Osteoblast (primary cell): ENCODE data around the gene KTN1. TPM values are rescaled to one million over a fixed set of nuclear protein-coding genes. Genes with fewer than 3 reads are reported as not detected.

Experiments
- DNase-seq: peaks from one replicate; pipeline ENCODE4 v3.0.0; 2011; ENCODE audit warnings: low spot score, mixed read lengths; ENCODE audit not compliant: insufficient read length; ENCODE audit errors: missing footprints
- H2AFZ ChIP-seq: 2 replicates; pipeline ENCODE4 v1.6.0; 2011; ENCODE audit warnings: mild to moderate bottlenecking, low read length
- H3K27ac ChIP-seq: 2 replicates; pipeline ENCODE4 v1.5.1; 2011; ENCODE audit warnings: mild to moderate bottlenecking, low read depth, low read length, moderate library complexity
- H3K27me3 ChIP-seq: 2 replicates; pipeline ENCODE4 v1.6.0; 2012; ENCODE audit warnings: mild to moderate bottlenecking, control low read depth, inconsistent platforms, low read length, moderate library complexity; ENCODE audit not compliant: insufficient read depth
- H3K36me3 ChIP-seq: 2 replicates; pipeline ENCODE4 v1.5.1; 2011; ENCODE audit warnings: mild to moderate bottlenecking, low read length, control low read depth, moderate library complexity; ENCODE audit not compliant: insufficient read depth
- H3K4me1 ChIP-seq: 2 replicates; pipeline ENCODE4 v1.5.1; 2011; ENCODE audit warnings: mild to moderate bottlenecking, low read length, control low read depth, moderate library complexity; ENCODE audit not compliant: insufficient read depth
- H3K4me2 ChIP-seq: 2 replicates; pipeline ENCODE4 v1.6.0; 2011; ENCODE audit warnings: mild to moderate bottlenecking, low read length; ENCODE audit not compliant: insufficient read depth
- H3K4me3 ChIP-seq: fragments of 200-600 bp; sonication (generic); 3 replicates; pipeline ENCODE4 v1.5.1; 2012; ENCODE audit warnings: mild to moderate bottlenecking, low read length, inconsistent platforms; ENCODE audit not compliant: insufficient read depth
- H3K79me2 ChIP-seq: 2 replicates; pipeline ENCODE4 v1.6.0; 2012; ENCODE audit warnings: mild to moderate bottlenecking, low read length, control low read depth, inconsistent platforms; ENCODE audit not compliant: insufficient read depth
- H3K9me3 ChIP-seq: 2 replicates; pipeline ENCODE4 v1.5.1; 2011; ENCODE audit warnings: low read depth, low read length, control low read depth
- H4K20me1 ChIP-seq: 2 replicates; pipeline ENCODE4 v1.6.0; 2012; ENCODE audit warnings: mild to moderate bottlenecking, low read length, control low read depth; ENCODE audit not compliant: insufficient read depth
- total RNA-seq: library from RNA; depleted of rRNA; stranded (reverse); fragments of >200 nt; gene quantifications from 2 replicates; pipeline ENCODE4 v1.2.3, GENCODE V29; 2012
- TF ChIP-seq, protein P1 (sequence below): IDR thresholded peaks from 2 replicates; pipeline ENCODE4 v1.5.1; 2011; ENCODE audit warnings: mild to moderate bottlenecking, low read depth, low read length, moderate library complexity; ENCODE audit errors: extremely low read depth

Gene KTN1
- total RNA-seq, result 172 and 177 TPM in 2 replicates

- Histone ChIP-seq H3K36me3 (no peaks in the 10 kb centered on the region), H3K4me3 (peak within 1 kb of the TSS; percentile 88), H3K4me1 (peaks cover 25% of the 10 kb centered on the region), H2AFZ (peak within 1 kb of the TSS; percentile 96), H3K27me3 (no peaks in the 10 kb centered on the region), H3K4me2 (peak within 1 kb of the TSS; percentile 92), H3K9me3 (no peaks in the 10 kb centered on the region), H4K20me1 (peaks cover 32% of the 10 kb centered on the region), H3K79me2 (peaks cover 46% of the 10 kb centered on the region), H3K27ac (peak within 1 kb of the TSS; percentile 72)
- DNase-seq, result peak; percentile 97
- TF ChIP-seq, protein P1, sequence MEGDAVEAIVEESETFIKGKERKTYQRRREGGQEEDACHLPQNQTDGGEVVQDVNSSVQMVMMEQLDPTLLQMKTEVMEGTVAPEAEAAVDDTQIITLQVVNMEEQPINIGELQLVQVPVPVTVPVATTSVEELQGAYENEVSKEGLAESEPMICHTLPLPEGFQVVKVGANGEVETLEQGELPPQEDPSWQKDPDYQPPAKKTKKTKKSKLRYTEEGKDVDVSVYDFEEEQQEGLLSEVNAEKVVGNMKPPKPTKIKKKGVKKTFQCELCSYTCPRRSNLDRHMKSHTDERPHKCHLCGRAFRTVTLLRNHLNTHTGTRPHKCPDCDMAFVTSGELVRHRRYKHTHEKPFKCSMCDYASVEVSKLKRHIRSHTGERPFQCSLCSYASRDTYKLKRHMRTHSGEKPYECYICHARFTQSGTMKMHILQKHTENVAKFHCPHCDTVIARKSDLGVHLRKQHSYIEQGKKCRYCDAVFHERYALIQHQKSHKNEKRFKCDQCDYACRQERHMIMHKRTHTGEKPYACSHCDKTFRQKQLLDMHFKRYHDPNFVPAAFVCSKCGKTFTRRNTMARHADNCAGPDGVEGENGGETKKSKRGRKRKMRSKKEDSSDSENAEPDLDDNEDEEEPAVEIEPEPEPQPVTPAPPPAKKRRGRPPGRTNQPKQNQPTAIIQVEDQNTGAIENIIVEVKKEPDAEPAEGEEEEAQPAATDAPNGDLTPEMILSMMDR, result no peak
Observed at GRCh38 chr14:55579724-55580469, at the start of gene KTN1. KTN1 (plus strand) TSS chr14:55580207; CDS start chr14:55612049, 31,842 bp downstream.

DNA sequence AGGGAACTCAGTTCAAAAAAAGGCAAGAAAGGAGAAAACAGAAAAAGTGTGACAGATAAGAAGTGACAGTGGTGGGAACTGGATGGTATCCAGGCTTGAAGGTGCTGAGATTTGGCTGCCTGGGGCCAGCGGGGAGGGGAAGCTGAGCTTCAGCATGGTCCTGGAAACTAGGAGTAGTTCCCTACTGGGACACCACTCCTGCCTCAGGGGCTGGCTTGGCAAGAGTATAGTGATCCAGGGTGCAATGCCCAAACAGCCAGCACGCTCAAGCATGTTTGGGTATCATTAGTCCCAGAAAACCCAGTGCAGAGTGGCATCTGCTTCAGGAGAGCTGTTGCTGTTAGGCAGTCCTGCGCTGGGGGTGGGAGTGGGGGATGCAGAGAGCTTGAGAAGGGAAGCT is 49.5 kb upstream of the KTN1 start:
- TF ChIP-seq, protein P1, result no peak
- no peaks in the 10 kb centered on the region for H3K36me3 ChIP-seq
- no peak overlapping the region for H3K4me3 ChIP-seq
- H3K4me1 ChIP-seq, result no peaks in the 10 kb centered on the region
- no peak for DNase-seq
- H4K20me1 ChIP-seq, result no peaks in the 10 kb centered on the region
- no peak overlapping the region for H2AFZ ChIP-seq
- H3K4me2 ChIP-seq, result no peak overlapping the region
- no peaks in the 10 kb centered on the region for H3K79me2 ChIP-seq
- H3K27ac ChIP-seq, result no peak overlapping the region
- no peaks in the 10 kb centered on the region for H3K9me3 ChIP-seq
- no peaks in the 10 kb centered on the region for H3K27me3 ChIP-seq

DNA sequence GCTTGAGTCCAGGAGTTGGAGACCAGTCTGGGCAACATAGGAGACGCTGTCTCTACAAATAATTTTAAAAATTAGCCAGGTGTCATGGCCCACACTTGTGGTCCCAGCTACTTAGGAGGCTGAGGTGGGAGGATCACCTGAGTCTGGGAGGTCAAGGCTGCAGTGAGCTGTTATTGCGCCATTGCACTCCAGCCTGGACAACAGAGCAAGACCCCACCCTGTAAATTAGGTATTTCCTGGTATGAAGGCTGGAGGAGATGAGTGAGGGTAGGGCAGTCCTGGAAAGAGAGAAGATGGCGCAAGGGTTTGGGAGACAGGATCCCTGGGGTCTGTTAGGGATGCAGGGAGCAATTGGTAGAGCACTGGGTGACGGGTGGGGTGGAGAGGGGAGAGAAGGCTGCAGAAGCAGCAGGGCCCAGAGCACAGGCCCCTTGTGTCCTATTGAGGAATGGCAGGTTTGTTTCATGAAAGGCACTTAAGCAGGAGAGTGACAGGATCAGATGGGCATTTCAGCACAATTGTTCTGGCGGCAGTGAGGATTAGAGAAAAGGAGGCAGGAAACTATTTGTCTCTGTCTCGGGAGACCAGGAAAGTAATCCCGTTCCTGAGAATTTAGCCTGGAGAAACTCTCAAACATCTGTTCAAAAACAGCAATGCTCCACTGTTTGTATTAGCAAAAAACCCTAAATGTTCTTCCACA is 47.2 kb upstream of the KTN1 start:
- H3K27me3 ChIP-seq, result no peaks in the 10 kb centered on the region
- no peaks in the 10 kb centered on the region for H3K9me3 ChIP-seq
- no peaks in the 10 kb centered on the region for H3K4me1 ChIP-seq
- no peak overlapping the region for H2AFZ ChIP-seq
- no peaks in the 10 kb centered on the region for H4K20me1 ChIP-seq
- peak; percentile 83 for DNase-seq
- H3K4me3 ChIP-seq, result no peak overlapping the region
- no peak overlapping the region for H3K4me2 ChIP-seq
- TF ChIP-seq, protein P1, result no peak
- no peaks in the 10 kb centered on the region for H3K79me2 ChIP-seq
- no peak overlapping the region for H3K27ac ChIP-seq
- H3K36me3 ChIP-seq, result no peaks in the 10 kb centered on the region

- Histone ChIP-seq H3K36me3 (no peaks in the 10 kb centered on the region), H3K27me3 (no peaks in the 10 kb centered on the region), H3K27ac (no peak overlapping the region), H2AFZ (no peak overlapping the region), H3K4me2 (no peak overlapping the region), H3K4me1 (no peaks in the 10 kb centered on the region), H4K20me1 (no peaks in the 10 kb centered on the region), H3K79me2 (no peaks in the 10 kb centered on the region), H3K9me3 (no peaks in the 10 kb centered on the region), H3K4me3 (no peak overlapping the region)
- TF ChIP-seq, protein P1, result no peak
- no peak for DNase-seq
Observed at GRCh38 chr14:55533960-55534359, 46.0 kb upstream of the KTN1 start.
